ENCODE measurements around the gene TESK1. TPM values are rescaled to one million over a fixed set of nuclear protein-coding genes. Genes with fewer than 3 reads are reported as not detected.

Gene TESK1
- total RNA-seq, 1 experiment from 2014 or later: 20.4 TPM

DNA sequence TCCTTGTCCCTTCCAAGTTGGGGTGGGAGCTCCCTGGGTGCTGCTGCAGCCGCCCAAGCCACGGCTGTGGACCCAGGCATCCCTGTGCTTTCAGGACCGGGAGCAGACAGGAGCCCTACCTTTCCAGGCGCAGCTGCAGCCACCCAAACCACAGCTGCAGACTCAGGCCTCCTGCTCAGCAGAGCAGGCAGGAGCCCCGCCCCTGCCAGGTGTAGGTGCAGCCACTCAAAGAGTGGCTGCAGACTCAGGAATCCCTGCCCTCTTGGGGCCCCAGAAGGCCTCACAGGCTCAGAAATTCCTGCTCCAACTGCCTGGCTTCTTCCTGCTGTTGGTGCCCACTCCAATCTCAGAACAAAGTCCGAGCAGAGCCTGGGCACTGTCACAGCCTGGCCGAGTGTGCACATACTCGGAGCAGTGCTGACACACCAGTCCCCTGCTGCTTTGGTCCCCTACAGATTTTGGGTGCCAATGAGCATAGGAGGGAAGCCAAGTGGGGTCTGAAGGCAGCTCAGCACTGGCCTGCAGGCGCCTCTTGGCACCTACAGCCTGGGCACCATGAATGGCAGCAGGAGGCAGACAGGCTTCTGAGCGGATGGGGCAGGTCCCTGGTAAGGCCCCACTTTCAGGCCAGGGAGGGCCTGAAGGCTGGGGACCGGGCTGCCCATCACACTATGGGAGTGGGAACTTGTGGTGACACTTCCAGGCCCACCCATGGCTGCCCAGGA, 6.0 kb upstream of the TESK1 start:
- 0 out of 2 replicates have a peak overlapping the region, but pooled peaks have one; percentile 60 for H3K27ac Mint-ChIP-seq
- peaks cover 12% of the 10 kb centered on the region for H3K9me3 Mint-ChIP-seq
- H3K4me3 Mint-ChIP-seq: no peak overlapping the region
- CTCF ChIA-PET: interaction anchor here (0.7 to 2.9 kb wide), 28 partner anchors 9 to 699 kb away, joined by 3 to 28 read pairs (median 4); partner anchors contain the start of genes CCDC107, CD72, CREB3 and RMRP
- POLR2A ChIA-PET: interaction anchor here (1.0 kb wide), 1 partner anchor 77 kb away, joined by 3 read pairs; no protein-coding TSS in a partner anchor
- H3K36me3 Mint-ChIP-seq: peaks cover 5% of the 10 kb centered on the region
- H3K4me1 Mint-ChIP-seq: peaks cover 20% of the 10 kb centered on the region
- peak; percentile 55 for ATAC-seq
- TF ChIP-seq, protein P1, sequence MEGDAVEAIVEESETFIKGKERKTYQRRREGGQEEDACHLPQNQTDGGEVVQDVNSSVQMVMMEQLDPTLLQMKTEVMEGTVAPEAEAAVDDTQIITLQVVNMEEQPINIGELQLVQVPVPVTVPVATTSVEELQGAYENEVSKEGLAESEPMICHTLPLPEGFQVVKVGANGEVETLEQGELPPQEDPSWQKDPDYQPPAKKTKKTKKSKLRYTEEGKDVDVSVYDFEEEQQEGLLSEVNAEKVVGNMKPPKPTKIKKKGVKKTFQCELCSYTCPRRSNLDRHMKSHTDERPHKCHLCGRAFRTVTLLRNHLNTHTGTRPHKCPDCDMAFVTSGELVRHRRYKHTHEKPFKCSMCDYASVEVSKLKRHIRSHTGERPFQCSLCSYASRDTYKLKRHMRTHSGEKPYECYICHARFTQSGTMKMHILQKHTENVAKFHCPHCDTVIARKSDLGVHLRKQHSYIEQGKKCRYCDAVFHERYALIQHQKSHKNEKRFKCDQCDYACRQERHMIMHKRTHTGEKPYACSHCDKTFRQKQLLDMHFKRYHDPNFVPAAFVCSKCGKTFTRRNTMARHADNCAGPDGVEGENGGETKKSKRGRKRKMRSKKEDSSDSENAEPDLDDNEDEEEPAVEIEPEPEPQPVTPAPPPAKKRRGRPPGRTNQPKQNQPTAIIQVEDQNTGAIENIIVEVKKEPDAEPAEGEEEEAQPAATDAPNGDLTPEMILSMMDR (IDR thresholded peaks at IDR 0.05): no peak
- no peak for TF ChIP-seq ZNF512 (CRISPR knock-in tag; IDR thresholded peaks at IDR 0.05; ENCODE audit: borderline replicate concordance)
- TF ChIP-seq FOXJ3 (CRISPR knock-in tag; IDR thresholded peaks at IDR 0.05; ENCODE audit: borderline replicate concordance): no peak
- TF ChIP-seq ZSCAN18 (CRISPR knock-in tag; IDR thresholded peaks at IDR 0.05): no peak
- TF ChIP-seq, protein P2, sequence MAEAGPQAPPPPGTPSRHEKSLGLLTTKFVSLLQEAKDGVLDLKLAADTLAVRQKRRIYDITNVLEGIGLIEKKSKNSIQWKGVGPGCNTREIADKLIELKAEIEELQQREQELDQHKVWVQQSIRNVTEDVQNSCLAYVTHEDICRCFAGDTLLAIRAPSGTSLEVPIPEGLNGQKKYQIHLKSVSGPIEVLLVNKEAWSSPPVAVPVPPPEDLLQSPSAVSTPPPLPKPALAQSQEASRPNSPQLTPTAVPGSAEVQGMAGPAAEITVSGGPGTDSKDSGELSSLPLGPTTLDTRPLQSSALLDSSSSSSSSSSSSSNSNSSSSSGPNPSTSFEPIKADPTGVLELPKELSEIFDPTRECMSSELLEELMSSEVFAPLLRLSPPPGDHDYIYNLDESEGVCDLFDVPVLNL (CRISPR knock-in tag; IDR thresholded peaks at IDR 0.05; ENCODE audit: borderline replicate concordance, low read depth): no peak
- no peak for TF ChIP-seq ELF4 (CRISPR knock-in tag; IDR thresholded peaks at IDR 0.05; ENCODE audit: low read depth)
- no peak for TF ChIP-seq NR1H2 (CRISPR knock-in tag; IDR thresholded peaks at IDR 0.05)
- TF ChIP-seq, protein P3, sequence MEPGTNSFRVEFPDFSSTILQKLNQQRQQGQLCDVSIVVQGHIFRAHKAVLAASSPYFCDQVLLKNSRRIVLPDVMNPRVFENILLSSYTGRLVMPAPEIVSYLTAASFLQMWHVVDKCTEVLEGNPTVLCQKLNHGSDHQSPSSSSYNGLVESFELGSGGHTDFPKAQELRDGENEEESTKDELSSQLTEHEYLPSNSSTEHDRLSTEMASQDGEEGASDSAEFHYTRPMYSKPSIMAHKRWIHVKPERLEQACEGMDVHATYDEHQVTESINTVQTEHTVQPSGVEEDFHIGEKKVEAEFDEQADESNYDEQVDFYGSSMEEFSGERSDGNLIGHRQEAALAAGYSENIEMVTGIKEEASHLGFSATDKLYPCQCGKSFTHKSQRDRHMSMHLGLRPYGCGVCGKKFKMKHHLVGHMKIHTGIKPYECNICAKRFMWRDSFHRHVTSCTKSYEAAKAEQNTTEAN (CRISPR knock-in tag; IDR thresholded peaks at IDR 0.05): no peak
- TF ChIP-seq, protein P4, sequence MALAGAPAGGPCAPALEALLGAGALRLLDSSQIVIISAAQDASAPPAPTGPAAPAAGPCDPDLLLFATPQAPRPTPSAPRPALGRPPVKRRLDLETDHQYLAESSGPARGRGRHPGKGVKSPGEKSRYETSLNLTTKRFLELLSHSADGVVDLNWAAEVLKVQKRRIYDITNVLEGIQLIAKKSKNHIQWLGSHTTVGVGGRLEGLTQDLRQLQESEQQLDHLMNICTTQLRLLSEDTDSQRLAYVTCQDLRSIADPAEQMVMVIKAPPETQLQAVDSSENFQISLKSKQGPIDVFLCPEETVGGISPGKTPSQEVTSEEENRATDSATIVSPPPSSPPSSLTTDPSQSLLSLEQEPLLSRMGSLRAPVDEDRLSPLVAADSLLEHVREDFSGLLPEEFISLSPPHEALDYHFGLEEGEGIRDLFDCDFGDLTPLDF (CRISPR knock-in tag; IDR thresholded peaks at IDR 0.05): no peak
- TF ChIP-seq AFF4 (CRISPR knock-in tag; IDR thresholded peaks at IDR 0.05; ENCODE audit: borderline replicate concordance): no peak
- TF ChIP-seq, protein P5, sequence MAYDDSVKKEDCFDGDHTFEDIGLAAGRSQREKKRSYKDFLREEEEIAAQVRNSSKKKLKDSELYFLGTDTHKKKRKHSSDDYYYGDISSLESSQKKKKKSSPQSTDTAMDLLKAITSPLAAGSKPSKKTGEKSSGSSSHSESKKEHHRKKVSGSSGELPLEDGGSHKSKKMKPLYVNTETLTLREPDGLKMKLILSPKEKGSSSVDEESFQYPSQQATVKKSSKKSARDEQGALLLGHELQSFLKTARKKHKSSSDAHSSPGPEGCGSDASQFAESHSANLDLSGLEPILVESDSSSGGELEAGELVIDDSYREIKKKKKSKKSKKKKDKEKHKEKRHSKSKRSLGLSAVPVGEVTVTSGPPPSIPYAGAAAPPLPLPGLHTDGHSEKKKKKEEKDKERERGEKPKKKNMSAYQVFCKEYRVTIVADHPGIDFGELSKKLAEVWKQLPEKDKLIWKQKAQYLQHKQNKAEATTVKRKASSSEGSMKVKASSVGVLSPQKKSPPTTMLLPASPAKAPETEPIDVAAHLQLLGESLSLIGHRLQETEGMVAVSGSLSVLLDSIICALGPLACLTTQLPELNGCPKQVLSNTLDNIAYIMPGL (CRISPR knock-in tag; IDR thresholded peaks at IDR 0.05): no peak
- TF ChIP-seq NFYB (CRISPR knock-in tag; conservative IDR thresholded peaks at IDR 0.05; ENCODE audit: low read depth): no peak
- peaks cover 5% of the 10 kb centered on the region for H3K27me3 Mint-ChIP-seq (ENCODE audit: low read depth)
- peak; percentile 34 for DNase-seq (ENCODE audit: low spot score)
